ENCODE data around the gene ESPL1.

GRCh38 chr12:53267999-53268629 is at the start of gene ESPL1:
- TF ChIP-seq CTCF (IDR thresholded peaks at IDR 0.05) (peak in 3 of 6 experiments; percentile 10 to 46 (median 15)), POLR2A (IDR thresholded peaks at IDR 0.05) (no peak)
